Measurements from ENCODE around the gene DIAPH2.

The DIAPH2 gene

DNA sequence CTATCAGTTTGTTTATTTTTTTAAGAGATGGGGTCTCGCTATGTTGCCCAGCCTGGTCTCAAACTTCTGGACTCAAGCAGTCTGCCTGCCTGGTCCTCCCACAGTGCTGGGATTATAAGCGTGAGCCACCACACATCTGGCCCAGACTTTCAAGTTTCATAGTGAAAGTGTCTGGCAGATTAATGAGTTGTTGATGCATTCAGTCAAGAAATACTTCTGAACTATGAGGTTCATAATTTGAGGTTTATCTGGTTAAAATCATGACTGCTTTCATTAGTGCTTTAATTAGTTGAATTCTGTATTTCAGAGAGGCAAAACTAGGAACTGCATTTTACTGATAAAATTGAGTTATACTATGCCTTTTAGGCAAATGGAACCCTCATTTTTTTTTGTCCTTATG, 837.7 kb downstream of the DIAPH2 start:
- DNase-seq = no peak

DNA sequence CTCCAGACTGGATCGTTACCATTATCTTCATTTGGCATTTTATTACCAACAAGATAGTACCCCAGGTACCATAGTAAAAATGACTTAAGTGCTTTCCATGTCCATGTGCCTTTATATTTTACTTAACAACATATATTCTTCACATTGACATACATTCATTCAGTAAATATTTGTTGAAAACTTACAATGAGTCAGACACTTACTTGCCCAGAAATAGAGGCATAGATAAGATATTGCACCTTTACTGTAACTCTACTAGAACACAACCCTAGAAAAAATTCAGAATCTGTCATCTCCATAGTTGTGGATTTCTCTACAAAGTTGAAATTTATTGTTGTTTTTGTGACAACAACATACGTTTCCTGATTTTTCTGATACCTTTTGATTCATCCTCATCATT, 839.7 kb downstream of the DIAPH2 start:
- no peak for DNase-seq

DNA sequence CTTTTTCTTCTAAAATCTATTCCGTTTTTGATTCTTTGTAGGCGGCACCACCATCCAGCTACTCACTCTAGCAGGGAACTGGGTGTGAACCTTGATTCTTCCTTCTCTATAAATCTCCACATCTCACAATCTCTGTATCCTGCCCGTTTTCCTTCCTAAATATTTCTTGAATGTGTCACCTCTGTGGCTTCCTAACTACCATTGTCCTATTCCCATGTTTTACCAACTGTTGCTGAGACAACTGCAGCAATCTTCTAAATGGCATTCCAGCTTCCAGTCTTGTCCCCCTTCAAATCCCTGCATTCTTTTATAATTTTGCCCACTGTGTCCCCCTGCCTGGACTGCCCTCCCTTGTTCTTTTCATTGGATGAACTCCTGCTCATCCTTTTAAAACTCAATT, 840.4 kb downstream of the DIAPH2 start:
- DNase-seq = no peak

DNA sequence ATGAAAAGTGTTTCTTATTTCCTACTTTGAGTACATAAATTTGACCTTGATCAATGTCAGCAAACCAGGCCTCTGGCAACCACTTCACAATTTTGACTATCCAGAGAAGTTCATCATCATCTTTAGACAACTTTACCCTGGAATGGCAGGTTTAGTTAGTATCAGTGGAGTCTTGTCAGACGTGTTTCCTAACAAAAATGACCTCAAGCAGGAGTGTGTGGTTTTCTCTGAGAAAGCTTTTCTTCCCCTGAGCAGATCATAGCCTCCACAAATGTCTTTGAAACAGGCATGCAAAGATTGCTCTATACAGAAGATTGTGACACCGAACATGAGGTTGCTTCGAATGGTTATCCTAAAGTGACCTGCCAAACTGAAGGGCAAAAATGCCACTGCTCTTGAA, 841.3 kb downstream of the DIAPH2 start:
- no peak for DNase-seq

DNA sequence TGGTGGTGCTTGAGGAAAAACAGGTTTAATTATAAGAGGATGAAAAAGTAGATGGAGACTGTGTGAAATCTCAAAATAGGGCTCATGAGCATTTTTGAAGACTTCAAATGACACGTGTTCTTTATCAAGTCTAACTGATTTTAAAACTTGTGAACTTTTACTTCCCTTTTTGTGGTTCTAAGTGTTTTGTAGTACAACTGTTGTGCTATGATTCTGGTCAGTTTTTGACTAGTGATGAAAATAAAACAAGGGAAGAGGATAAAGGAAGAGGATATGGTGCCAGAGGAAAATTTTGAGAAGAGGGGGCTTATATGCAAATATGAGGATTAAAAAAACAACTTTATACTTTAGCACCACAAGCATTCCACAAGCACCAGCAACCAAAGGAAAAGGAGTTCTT, 843.1 kb downstream of the DIAPH2 start:
- DNase-seq = no peak

DNA sequence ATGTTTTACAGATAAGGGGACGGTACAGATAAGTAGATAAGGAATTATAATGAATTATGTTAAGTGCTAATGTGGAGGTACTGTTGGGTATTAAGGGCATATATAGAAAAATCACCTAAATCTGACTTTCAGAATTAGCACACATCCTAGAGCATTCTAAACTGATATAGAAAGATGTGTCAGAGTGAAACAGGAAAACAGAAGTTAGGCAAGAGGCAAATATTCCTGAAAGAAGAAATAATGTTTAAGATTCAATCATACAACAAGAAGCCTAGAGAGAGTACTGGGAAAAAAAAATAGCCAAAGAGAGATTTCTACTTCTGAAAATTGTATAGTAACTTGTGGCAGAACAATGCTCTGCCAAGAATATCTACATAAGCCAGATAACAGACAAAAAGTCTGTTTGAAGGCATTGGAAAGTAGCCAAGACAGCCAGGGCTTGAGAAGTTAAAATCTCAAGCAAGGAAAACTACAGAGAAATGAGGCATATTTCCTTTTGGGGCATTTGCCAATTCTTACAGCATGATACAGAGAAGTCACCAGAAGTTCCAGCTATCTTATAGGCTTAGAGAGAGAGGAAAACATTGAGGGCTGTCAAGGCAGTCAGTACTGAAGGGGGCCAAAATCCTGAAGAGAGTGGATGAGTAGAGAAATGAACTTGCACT, 845.0 kb downstream of the DIAPH2 start:
- DNase-seq = no peak

DNA sequence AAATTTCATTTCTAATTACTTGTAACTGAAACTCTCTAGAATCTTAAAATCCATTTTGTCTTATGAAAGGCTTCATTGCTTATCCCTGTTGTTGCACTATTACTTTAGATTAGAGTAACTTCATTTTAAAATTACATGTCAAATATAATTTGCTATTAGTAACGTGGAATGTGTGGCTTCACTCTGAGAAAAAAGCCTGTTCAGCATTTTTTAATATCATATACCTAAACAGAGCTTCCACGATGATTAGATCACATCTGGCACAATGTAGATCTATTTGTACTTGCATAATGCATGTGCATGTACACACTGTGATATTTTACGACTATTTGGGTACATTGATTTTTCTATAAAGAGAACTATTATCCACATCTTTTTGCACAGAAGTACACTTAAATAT, 847.2 kb downstream of the DIAPH2 start:
- DNase-seq = no peak

DNA sequence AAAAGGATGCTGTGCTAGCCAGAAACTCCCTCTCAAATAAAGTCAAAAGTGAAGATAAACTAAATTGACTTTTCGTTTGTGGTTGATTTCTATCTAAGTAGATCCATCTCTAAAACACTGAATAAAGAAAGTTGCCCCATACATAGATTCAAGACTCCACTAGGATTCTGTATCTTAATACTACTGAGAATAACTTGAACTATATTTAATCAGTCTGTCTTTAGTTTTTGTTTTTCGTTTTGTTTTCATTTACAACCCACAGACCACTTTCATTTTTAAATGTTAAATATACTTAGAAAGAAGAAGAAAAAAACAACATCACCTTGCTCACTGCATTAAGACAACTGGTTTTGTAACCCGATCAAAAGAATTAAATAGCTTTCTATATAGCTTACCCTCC, 854.1 kb downstream of the DIAPH2 start:
- DNase-seq = no peak

DNA sequence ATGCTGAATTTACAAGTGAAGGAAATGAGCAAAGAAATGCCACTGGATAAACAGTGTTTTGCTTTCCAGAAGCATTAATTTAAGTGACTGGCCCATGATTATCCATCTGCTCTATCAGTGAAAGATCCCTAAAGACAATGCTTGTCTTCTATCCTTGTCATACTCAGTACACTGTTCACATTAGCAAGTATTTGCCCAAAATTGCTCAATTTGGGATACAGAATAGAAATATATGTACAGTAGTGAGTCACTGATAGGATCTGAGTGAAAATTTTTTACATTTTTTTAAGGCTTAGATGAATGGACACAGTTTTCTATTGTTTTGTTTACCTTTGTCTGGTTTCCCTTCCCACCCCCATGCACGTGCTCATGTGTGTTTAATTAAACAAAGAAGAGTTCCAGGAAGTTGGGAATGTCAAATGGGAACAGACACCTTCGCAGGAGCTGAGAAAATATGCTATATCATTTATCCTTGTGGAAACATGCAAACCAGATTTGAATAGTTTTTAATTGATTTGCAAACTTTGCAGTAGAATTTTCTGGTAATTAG, 855.4 kb downstream of the DIAPH2 start:
- DNase-seq = no peak

DNA sequence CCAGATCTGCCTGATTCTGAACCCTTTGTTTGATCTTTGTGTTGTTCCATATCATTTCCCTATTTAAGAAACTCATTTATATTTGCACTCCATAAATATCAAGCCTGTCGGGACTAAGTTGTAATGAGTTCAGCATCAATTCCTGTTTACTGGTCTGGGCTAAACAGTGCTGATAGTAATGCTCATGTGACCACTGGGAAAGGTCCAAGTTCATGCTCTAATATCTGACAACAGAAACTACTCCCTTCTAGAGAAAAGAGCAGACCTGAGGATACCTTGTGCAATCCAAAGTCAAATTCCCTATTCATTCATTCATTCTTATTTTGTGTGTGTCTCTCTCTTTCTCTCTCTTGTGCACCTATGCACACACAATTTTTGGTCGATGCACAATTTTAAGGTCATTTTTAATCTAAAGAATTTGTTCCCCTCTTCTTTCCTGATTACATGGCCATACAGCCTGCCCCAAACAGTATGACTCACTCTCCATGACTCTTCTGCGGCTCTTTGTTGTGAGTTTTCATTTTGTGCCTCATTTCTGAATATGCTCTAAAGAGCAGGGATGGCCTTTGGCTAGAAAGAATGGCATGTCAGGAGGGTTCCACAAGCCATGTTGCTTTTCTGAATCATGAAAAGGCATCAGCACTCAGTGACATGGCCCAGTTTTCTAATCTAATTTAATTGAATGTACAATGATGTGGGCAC, 863.4 kb downstream of the DIAPH2 start:
- DNase-seq = no peak

DNA sequence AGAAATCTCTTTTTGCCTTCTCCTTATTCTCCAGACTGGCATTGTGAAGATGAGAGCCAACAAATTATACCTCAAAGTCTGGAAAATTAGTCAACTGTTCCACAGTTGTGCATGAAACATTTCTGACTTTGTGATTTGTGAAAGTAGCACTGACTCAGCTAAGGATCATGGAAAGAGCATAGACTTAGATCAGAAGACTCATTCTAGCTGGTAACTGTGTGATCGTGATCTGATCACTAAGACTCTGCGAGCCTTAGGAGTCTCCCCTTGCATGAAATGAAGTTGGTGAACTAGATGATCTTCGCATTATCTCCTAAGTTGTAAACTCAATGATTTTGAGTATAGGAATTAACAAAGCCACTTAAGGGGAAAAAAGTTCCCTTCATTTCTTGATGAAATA, 867.2 kb downstream of the DIAPH2 start:
- DNase-seq = no peak

DNA sequence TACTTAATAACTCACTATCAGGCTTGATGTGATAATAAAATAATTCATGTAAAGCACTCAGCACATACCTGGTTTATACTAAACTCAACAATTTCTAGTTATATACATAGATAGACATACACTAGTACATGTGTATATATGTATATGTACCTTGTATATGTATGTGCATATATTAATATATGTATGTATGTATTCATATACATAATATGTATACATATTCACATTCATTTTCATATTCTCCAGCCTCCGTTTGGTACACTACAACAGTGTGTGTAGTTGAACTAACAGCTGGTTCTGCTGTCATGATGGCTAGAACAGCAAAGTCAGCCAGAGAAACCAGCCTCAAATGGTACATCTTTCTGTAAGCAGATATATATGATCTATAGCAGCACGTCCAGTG, 869.2 kb downstream of the DIAPH2 start:
- no peak for DNase-seq

DNA sequence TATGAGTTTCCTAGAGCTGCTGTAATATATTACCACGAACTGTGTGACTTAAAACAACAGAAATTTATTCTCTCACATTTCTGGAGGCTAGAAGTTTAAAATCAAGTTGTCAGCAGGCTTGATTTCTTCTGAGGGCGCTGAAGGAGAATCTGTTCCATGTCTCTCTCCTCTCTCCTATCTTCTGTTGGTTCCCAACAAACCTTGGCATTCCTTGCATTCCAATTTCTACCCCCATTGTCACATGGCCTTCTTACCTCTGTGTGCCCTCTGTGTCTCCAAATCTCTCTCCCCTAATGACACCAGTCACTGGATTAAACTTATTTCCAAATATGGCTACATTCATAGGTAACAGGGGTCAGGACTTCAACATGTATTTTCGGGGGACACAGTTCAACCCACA, 871.7 kb downstream of the DIAPH2 start:
- no peak for DNase-seq

DNA sequence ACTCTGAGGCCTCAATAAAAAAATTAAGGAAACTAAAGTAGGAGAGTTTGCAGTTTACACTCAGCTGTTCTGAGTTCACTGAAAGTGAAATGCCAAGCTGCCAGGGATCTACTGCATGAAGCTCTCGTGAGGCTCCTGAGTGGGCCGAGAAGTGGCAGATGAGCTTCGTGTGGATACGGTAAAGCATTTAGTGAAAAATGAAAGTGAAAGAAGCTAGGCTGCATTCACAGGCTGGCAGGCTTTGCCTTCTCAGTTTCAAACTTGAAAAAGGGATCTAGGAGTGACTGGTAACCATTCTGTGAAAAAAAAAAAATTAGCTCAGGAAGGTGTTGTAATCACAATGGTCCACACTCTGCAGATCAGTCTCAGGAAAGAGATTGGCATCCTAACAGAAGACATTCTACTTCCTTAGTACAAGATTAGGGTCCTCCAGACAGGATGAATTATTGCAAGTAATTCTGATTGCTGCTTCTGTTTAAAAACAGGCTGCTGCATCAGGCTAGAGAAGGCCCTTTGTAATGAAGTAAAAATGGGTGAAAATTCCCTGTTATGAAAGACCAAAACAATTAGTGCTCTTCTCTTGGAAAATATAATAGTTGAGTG, 879.0 kb downstream of the DIAPH2 start:
- DNase-seq = peak; percentile 27

DNA sequence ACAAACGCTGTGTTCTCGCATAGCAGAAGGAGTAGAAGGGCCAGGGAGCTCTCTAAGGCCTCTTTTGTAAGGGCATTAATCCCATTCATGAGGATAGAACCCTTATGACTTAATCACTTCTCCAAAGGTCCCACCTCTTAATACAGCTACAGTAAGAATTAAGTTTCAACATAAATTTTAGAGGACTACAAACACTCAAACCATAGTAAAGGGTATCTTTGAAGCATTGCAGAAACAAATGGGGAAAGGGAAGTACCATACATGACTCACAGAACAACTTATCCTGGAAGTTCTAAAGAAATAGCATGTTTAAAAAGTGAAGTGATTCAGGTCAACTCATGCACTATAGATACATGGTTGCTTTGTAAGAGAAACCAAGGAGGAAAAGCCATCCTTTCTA, 879.9 kb downstream of the DIAPH2 start:
- no peak for DNase-seq

DNA sequence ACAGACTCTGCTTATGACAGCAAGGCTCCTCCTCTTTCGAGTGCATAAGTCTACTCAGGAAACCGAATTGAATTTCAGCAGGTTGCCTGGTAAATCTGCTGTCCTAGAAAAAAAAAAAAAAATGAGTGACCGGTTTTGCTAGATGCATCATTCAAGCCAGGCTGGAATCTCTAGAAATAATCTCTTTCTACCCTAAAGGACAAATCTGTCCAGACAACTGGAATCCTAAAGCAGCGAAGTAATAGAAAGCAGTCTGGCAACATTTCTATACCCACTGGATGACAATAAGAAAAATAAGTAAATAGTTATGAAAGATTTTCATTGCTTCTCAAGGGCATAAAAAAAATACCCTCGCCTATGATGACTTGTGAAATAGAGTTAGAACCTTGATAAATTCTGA, 902.5 kb downstream of the DIAPH2 start:
- DNase-seq = no peak

DNA sequence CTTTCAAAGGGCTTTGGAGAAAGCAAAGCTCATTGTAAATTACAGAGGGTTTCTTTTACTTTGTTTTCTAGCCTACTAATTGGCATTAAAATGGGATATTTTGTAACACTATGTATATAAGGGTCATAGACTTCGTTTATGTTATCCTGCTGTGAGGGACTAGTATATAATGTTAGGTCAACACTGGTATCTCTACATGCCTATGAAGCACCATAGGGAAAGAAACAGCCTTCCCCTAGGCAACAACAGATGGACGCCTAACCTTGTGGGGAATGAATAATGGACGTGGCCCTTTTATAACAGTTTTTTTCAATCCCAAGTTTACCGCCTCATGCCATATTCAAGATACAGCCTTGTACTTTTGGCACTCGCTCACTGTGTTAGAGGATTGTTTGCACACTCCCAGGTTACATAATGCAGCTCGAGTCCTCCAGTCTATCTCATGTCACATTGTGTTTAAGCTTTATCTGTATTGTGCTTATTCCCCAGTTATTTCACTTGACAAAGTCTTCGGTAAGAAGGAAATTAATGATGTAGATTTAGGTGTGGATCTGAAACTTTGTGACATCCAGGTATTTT, 910.1 kb downstream of the DIAPH2 start:
- DNase-seq = no peak

DNA sequence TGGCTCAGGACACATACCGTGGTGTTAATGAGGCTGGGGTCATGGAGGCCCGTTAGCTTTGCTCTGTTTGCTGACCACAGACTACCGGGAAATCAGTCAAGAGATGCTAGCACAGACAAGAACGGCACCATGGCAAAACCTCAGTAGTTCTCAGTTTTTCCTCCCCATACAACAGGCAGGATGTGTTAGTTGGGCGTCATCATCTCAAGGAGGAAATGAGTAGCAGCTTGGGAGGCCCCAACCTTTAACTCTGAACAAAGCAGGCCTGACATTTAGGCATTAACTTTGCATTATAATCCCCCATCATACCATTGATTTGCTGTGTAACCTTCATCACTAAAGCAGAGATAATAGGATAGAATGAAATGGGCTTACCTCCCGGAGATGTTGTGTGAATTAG, 913.3 kb downstream of the DIAPH2 start:
- DNase-seq = no peak

DNA sequence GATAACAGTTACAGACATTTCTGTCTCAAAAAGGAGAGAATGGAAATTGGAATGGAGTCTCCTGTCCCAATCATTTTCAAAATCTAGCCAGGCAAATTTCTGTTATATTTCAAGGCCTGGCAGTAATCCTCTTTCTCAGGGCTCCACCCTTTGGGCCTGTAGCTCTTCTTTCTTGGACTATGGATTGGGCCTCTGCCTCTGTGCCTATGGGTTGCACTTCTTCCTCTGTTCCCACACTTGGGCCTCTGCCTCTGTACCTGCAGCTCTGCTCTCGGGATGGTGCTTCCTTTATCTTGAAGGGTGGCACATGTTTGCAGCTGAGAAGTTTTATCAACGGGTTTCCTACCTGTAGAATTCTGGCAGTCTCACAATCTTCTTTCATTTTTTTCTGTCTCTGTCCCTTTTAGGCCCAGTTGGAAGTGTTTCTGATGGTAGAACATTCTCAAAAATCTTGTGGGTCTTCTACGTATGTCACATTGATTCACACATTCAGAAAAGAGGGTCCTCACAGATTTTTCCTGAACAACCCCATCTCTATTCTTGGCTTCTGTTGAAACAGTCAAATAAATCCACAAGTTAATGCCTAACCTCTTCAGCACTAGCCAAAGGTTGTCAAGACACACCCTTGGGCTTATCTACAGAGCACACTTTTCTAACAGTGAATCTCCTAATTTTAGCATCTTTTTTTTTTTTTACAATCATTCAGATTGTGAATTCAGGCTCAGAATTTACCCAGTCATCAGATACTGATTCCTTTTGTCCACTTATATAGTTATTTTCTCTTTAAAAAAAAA, 918.0 kb downstream of the DIAPH2 start:
- DNase-seq = no peak

DNA sequence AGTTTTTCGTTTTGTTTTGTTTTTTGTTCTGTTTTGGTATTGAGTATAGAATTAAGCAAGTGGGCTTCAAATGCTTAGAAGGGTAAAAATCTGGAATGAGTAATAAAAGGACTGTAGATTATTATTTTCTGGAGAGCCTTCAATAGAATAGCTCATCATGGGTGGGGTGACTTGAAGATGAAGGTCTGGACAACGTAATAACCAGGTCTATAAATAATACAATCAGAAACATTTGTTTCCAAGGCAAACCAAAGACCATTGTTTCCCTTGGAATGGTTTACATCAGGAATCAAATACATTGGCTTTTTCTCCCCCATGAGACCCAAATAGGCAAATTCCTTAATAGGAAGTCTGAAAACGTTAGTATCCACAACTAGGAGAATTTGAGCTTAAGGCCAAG, 920.6 kb downstream of the DIAPH2 start:
- no peak for DNase-seq

DNA sequence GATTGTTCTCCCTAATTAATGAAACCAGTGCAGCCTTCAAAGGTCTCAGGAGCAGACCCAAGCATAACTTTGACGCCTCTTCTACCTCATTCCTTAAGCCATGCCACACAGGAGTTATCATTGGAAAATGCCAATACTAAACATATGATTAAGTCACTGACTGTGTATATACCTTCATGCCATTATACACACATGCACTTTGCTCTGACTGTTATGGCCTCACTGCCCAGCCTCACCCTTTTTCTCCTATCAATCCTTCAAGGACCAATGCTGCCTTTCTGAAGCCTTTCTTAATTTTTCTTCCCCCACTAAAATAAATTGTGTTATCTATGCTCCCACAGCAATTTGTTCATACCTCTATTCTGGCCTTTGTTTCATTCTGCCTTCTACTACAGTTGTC, 924.7 kb downstream of the DIAPH2 start:
- DNase-seq = no peak

DNA sequence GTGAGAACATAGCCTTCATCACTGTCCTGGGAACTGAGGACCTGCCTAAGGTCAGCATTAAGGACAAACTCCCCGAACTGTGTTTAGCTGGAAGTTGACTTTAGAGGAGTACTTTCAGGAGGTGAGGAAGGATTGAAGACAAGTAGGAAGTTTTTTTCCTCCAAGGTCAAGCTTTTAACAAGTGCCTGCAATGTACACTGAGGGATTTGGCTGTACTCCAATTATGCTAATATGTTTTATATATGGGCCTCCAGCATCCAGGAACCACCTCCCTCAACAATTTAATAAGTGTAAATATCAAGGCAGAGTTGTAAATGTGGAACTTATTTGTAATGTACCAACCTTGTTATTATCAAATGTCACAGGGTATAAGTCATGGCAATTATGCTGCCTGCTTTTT, 925.3 kb downstream of the DIAPH2 start:
- no peak for DNase-seq

DNA sequence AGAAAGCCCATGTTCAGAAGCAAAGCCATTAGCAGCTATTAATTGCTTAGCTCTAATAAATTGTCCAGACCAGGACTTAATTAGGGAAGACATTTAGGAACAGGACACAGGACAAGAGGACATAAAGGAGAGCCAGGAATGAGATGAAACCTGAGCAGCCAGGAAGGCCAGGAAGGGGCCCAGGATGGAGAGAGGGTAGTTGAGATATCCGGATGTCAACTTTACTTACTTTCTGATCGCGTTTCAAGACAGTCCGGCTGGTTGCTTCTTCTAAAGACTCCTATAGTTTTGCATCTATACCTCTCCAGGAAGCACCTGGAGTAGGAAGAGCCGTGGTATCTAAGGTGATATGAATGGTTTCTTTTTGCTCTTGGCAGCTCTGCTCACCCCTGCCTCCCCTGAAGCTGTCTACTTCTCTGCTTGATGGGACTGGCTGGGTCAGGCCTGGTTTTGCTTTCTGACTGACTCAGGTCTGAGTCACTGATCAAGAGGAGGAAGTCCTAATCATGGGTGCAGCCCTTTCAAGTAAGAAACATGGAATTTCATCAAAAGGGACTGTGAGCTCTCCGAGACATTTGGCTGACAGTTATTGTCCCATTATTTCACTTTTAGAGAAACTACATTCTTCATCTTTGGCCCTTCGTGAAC, 932.4 kb downstream of the DIAPH2 start:
- no peak for DNase-seq

Measured in NCI-H1694 treated with DMSO at 0.1 percent for 48 hours (cell line).